ENCODE results near the gene PTPRB.

The PTPRB gene

DNA sequence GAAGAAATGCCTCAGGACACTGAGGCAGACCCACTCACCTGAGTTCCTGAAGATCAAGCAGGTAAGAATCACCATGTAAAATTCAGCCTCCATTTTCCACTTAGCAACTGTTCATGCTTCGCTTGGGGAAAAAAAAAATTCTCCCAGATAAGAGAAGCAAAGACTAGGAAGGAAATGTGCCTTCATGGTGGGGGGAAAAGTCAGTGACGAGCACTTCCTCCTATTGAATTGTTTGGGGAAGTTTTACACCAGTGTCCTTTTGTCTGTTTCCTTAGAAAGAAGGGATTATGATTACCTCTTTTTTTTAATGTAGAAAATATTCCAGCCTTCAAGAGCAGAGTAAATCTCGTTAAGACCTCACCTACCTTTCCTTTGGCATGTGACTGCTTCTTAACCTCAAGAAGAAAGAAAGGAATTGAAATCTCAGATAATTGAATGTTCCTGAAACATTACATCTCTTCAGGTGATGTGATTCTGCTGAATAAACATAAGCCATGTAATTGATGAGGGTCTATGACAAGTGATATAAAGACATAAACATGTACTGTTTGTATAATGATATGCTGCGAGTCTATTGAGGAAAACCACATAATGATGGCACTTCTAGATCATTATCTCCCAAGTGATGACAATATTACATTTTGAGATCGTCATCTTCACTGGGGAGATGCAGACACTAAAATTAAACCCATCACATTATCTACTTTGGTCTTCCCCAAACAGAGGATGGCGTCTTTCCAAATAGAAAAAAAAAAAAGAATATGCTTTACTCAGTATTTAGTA lies at the start of gene PTPRB:
TSS of gene PTPRB (minus strand) at position 127 of the 783 bp plus-strand sequence. CDS start at position 93, 34 bp downstream.
- no peak for DNase-seq (ENCODE audit: low read depth in 2 of 2)

DNA sequence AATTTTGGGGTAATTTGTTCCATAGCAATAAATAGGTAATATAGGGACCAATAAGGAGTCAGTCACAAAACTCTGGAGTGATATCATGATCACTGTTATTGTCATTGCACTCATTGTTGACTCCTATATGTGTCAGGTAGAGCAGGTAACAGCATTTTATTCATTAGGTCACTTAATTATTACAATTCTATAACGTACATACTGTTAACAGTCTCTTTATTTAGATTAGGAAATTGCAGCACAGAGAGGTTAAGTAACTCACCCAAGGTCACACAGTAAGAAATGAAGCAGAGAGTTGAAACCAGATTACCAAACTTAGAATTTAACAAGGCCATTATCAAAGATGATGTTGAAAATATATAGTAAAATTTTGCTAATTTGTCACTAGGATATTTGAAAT lies 49.7 kb upstream of the PTPRB start:
- no peak for DNase-seq (ENCODE audit: low read depth in 2 of 2)

DNA sequence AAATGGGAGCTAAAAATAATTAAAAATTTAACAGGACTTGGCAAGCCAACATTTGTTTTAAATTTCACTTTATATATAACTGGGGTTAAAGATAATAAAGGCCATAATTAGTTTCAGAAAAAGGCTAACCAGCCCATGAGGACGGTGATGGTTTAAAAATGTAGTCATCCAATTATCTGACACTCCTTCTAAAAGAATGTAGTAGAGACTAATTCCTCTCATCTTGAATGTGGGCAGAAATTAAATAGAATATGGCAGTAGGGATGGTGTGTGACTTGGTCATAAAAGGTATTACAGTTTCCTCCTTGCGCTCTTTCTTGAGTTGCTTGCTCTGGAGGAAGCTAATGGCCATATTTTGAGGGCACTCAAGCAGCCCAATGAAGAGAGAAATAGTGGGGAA lies 49.1 kb upstream of the PTPRB start:
- no peak for DNase-seq (ENCODE audit: low read depth in 2 of 2)

DNA sequence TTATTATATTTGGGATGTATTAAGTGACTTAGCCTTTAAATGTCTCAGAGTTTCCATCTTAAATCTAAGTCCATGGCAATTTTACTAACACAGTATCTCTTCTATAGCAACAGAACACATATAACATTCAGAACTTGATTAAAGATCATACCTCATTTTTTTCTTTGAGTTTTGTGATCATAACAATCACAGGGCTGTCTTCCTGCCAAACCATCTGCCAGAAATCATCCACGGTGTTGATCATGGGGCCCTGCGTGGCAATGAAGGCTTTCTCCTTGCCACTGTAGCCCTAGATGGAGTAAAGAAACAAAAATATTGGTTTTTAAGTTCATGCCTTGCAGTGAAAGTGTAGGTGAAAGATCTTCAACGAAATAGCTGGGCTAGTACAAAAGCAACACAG lies 46.7 kb upstream of the PTPRB start:
- DNase-seq (ENCODE audit: low read depth in 2 of 2) = no peak

DNA sequence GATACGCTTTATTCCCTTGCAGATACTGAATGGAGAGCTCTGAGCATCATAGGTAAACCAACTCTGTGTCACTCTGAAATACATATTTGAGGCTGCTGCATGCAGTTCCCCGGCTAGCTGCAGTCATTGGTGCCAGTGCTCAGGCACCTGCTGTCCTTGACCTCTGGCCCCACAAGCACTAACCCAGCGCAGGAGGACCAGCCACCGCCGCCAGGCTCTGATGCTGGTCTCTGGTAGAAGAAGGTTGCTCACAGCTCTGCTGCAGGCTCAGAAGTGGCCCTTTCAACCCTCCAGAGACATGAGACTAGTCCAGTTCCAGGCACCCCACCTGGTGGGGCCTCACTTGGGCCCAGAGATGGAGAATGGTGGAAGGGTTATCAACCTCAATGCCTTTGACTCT lies 34.5 kb upstream of the PTPRB start:
- no peak for DNase-seq (ENCODE audit: low read depth in 2 of 2)

DNA sequence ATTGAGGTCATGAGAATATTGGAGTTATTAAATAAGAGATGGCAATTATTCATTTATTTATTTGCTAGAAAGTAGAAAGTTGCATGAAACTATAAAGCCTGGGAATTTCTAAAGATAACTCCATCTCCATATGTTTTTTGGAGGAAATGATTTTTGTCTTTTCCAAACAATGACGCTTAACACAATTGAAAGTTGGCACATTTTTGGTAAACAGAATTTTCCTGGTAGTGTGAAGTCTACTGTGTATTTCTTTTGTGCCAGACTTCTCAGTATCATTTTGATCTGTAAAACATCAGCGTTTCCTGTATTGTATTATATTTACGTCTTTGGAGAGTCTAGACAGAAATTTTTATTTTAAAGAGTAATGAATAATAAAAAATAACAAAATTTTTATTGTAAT lies 33.7 kb upstream of the PTPRB start:
- no peak for DNase-seq (ENCODE audit: low read depth in 2 of 2)

DNA sequence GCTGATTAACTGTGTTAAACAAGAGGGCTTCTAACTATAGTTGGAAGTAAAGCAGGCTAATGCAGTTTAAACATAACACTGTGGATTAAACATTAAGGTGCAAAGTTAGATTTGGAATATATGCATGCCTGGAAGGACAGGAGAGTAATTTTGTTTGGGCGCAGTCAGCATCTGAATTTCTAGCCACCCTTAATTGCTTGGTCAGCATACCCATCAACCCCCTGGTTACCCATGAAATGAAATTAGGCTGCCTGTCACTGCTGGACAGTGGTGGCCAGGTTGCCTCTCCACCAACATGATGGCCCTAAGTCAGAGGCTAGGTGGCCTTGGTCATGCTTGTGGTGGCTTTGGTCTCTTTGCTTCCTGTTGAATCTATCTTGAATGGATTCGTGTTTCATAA lies 30.0 kb upstream of the PTPRB start:
- DNase-seq (ENCODE audit: low read depth in 2 of 2) = no peak

DNA sequence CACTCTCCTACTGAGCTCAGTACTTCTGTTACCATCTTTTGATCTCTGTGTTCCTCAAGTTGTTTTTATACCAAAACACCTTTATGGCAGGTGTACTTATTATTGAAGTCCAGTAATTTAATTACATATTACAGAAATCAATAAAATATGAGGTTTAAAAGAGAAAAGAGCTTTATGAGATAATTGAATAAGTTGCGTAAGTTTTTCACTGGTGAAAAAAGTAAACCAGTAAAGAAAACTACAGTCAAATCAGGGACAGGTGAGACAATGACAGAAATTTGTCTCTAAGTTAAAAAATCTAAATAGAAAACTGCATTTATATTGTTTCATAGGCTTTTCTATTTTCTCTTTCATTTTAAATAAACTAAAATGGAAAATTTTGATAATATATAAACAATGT lies 29.1 kb upstream of the PTPRB start:
- DNase-seq (ENCODE audit: low read depth in 2 of 2) = no peak

DNA sequence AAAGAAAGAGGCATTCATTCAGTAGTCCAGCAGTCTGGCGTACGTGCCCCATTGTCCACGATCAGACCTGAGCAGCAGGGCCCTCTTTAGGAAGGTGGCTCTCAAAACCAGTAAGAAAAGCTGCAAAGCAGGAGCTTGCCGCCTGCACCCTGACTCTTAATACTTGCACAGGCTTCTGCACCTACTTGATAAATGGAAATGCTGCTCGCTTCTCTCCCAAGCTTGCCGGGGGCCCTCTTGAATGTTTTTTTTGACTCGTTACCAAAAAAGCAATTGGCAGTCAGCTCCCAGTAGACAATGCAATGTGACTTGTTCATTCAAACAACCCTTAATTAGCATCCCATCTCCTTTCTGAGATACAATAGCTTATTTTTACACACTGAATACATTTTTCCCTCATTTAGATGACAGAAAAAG lies 27.2 kb upstream of the PTPRB start:
- no peak for DNase-seq (ENCODE audit: low read depth in 2 of 2)

DNA sequence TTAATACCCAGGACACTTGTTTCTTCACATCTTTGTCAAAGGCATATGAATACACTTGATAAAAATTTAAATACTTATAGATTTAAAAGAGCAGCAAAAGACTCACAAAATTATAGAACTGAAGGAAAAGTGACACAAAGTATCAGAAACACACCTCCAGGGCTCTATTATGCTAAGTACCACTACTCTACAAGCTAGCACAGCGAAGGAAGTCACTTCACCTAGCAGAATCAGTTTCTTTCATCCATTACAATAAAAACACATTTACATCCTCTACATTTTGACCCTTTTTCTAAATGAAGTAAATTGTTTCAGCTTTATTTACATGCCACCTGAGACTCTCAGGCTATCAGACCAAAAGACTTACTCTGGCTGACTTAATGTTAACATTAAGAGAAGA lies 26.6 kb upstream of the PTPRB start:
- no peak for DNase-seq (ENCODE audit: low read depth in 2 of 2)

DNA sequence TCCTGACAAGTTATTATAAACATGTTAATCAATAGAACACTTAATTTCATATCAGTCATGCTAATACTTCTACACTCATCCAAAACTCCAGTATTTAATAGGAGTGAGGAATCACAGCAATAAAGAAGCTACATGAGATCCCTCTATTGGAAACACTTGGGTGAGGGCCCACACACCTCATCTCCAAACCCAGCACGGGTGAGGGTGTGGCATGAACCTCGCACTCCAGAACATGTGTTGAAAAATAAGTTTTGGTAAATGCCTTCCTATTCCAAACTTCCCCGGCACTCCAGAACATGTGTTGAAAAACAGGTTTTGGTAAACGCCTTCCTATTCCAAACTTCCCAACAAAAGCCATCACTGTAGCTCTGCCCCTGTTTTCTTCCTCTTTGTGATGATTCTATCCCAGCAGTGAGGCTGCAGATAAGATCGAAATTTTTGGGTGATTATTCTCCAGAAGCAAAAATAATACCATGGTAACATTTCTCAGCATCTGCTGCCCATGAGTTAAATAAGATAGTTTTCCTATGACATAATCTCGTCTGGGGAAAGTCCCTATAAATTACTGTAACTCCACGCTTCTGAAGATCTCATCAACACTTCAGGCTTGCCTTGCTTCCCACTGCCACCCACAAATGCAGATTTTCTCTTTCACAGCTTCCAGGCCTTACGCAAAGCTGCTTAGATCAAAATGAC lies 24.4 kb upstream of the PTPRB start:
- DNase-seq (ENCODE audit: low read depth in 2 of 2) = no peak

DNA sequence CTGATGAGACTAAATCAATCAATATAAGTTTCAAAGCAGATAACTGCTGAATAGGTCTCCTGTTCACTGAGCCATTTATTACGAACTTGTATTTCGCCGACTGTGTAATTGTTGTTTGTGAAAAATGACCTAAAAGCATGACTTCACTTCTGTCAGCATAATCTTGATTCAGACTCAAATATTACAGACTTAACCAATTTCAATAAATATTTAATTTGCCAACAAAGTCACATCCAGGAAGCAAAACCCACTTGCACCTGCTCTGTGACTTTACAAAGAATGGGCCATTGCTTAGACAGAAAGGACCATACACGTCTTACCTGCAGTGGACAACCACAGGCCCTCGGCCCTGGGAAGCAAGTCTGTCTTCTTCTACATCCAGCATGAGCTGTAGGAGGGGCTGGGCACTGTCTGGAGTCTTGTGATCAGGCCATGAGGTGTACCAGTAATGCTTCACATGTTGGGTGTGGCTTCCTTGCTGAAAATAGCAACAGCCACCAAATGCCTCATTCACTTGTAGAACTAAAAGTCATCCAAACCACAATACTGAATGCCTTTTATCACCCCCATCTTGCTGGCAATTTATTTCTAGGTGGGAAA lies 23.5 kb upstream of the PTPRB start:
- no peak for DNase-seq (ENCODE audit: low read depth in 2 of 2)

DNA sequence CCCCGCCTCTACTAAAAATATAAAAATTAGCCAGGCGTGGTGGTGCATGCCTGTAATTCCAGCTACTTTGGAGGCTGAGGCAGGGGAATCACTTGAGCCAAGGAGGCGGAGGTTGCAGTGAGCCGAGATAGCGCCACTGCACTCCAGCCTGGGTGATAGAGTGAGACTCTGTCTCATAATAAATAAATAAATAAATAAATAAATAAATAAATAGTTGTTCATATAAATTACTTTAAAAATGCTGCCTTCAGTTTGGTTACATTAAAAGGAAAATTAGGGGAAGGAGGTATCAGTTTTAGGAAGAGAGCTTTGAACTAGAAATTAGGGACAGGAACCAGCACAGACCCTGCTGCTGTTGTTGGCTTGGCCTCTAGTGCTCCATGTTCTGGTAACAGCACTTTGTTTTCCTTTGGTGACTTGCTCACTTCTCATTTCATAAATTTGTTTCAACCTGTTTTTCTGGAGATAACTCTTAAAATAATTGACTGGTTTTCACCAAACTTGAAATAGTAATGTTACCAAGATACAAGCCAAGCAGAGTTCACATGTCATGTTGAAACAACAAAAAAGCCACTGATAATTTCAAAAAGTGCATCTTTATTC lies 22.9 kb upstream of the PTPRB start:
- DNase-seq (ENCODE audit: low read depth in 2 of 2) = no peak

DNA sequence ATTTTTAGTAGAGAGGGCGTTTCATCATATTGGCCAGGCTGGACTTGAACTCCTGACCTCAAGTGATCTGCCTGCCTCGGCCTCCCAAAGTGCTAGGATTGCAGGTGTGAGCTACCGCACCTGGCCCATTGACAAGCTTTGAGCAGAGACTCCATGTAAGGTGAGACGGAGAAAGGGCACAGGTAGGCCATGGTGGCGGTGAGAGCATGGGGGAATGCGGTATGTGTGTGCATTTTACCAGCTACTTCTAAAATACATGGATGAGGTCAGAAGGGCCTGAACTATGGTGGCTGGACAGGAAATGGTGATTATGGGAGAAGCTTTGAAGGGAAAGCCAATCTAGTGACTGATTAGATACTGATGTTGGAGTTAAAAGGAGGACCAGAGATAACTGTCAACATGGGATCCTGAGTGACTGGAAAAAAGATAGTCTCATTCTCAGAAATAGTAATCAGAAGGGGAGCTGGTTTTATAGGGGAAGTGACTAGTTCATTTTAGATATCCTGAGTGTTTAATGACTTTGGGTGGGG lies 21.9 kb upstream of the PTPRB start:
- DNase-seq (ENCODE audit: low read depth in 2 of 2) = no peak

DNA sequence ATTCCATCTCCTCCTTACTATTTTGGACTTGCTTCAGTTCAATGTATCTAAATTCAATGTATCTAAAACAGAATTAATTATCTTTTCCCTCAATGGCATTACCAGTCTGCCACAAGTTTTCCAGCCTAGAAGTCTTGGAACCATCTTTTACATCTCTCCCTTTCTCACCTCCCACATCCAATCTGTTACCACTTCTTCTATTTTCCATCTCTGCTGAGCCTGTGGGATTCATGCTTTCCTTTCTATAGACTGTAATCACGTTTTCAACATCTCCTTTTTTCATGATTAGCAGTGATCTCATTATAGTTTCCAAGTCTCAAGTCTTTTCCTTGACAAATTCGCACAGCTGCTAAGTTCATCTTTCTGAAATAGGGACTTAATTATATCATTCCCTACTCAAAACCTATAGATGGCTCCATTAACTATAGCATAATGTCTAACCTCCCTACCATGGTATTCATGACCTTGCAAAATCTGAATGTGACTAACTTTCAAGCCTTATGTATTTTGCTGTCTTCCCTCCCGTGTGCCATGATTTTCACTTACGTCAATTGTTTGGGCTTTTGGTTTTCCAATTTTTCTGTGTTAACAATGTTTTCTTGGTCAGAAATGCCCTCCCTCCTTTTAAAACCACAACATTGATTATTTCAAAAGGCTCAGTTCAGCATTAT lies 20.5 kb upstream of the PTPRB start:
- DNase-seq (ENCODE audit: low read depth in 2 of 2) = no peak

DNA sequence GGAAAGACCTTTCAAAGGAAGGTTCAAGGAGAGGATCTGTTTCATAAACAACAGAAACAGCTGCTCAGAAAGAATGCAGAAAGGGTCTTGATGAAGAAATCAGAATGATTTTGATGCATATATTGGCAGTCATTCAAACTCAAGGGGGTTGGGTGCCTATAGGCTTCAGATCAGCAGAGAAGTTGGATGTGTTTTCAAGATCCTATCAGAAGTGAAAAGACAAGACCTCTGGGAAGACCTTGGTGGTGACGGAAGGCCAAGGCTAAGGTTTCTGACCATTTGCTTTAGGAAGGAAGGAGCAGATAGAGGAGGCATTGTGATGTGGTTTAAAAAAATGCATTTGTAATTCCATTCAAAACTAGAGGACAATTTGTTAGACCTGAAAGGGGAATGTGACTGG lies 15.2 kb upstream of the PTPRB start:
- no peak for DNase-seq (ENCODE audit: low read depth in 2 of 2)

DNA sequence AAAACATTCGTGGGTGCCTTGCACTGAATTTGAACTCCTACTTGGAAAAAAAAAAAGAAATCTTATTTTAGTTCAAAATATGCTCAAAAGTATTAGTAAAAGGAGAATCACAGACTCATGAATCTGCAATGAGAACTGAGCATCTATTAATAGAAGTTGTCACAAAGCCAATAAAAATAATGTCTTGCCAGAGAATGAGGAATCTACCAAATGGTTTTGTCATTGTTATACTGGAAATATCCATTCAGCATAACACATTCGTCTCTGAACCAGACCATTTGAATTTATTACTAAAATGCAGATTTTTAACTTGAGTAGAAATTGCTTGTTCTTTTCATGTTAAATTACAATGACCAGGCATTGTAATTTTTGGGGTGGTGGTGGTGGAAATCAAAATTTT lies 11.6 kb upstream of the PTPRB start:
- no peak for DNase-seq (ENCODE audit: low read depth in 2 of 2)

DNA sequence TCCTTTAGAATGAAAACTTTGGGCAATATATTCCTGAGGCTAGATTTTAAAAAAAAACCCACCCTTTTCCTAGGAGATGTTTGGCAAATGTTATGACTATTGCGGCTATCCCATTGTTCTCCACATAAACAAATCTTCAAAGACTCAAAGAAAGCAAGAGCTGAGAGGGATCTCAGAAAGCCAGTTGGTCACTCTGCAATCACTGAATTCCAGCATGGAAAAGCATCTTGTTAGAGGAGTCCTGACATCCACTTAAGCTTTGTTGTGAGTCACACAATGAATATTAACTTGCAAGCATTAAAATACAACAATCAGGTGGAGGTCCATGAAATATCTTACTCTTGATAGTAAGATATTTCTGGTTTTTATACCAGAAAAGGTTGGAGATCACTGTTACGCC lies 11.0 kb upstream of the PTPRB start:
- DNase-seq (ENCODE audit: low read depth in 2 of 2) = no peak

DNA sequence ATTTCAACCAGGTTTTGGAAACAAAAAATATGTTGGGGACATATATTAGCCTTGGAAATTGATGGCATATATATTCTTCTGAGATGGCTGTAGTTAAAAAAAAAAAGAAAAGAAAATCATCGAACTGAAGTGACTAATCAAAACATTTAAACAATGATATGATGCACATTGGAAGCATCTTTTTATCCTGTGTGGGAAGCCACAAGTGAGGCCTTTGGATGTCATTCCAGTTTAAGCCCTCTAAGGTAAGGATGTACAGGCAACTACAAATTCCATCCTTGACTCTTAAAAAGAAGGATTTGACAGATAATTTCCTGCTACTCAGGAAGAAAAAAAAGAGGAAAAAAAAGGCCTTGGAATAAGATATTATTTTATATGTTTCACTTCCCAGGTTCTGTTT lies 9.6 kb upstream of the PTPRB start:
- DNase-seq (ENCODE audit: low read depth in 2 of 2) = no peak

DNA sequence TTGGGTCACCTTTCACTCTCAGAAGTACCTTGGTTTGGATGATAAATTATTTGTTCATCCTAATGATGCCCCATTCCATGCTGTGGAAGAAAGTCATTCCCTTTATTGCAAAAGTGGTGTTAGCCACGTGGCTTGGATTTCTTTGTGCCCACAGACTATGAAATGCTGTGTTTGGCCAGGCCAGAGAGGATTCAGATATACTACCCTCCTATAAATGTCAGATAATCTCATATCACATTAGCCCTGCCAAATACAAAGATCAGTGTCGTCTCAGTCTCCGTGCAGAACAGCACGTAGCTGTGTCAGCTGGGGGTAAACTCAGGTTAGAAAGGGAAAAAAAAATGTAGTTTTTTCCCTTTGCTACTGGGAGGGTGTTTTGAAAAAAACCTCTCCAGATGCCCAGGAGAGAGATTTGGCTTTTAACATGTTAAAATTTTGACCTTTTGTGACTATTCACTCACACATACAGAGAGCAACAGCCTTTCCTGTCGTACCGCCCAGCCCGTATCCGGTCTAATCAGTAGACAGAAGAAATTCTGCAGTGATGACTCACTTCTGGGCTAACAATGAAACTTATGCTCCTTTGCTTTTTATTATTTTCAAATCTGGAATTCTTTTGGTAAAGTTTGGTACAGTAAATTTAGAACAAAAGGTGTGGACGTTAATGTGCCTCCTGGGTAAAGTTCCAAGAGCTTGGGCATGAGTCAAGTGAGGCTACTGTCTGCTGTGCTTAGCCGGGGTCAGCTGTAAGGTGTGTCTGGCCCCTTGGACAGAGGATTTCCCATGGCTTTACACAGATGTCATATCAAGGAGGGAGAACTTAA lies 8.5 kb upstream of the PTPRB start:
- DNase-seq (ENCODE audit: low read depth in 2 of 2) = no peak

DNA sequence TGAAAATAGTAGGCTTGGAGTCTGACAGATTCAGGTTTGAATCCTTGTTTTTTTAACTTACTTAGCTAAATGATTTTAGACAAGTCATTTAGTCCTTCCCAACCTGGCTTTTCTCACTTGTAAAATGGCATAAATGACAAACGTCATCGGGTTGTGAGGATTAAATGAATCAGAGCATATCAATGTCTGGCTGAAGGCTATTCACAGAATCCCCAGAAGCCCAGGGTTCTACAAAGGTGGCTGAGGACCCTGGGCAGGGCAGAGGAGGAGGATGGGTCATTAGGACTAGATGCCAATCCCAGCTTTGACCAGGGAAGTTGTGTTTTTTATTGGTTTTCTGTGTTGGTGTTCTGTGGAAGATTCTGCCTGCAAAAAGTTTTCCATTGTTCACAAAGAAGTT lies 7.6 kb upstream of the PTPRB start:
- DNase-seq (ENCODE audit: low read depth in 2 of 2) = no peak
